Stimulated activated CD8-positive, alpha-beta memory T cell treated with anti-CD3 and anti-CD28 coated beads, Interleukin-12 subunit alpha, Interleukin-12 subunit beta, amount 100 ng/mL, for 1 hour (primary cell): Measurements from ENCODE around the gene SAMM50.

Experiments
- DNase-seq: peaks from one replicate; pipeline ENCODE4 v3.0.0-alpha.2; 2020; ENCODE audit warnings: low read depth

The SAMM50 gene

GRCh38 chr22:44030051-44030701, 74.9 kb downstream of the SAMM50 start:
- DNase-seq: no peak

GRCh38 chr22:44030702-44031082, 75.5 kb downstream of the SAMM50 start:
- DNase-seq: no peak

GRCh38 chr22:44031158-44031952, 76.1 kb downstream of the SAMM50 start:
- no peak for DNase-seq

- DNase-seq: no peak
Measured at GRCh38 chr22:44032126-44032730, 77.0 kb downstream of the SAMM50 start.

- no peak for DNase-seq
Measured at GRCh38 chr22:44033287-44033686, 78.0 kb downstream of the SAMM50 start.

DNA sequence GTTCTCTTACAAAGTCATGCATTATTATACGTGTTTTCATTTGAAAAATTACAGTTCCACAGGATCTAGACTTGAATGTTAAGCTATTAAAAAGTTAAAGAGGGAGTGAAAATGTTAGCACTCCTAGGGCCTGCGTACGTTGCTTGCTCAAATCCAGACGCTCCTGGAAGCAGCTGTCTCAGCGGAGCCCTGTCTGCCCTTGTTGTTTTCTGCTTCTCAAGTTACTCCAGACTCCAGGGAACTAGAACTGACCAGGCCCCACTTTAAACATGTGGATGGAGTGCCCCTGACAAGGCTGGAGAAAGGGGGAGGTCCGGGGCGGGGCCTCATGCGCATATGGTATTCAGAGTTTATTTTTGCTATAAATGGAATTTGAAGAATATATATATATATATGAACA, 78.5 kb downstream of the SAMM50 start:
- no peak for DNase-seq

DNA sequence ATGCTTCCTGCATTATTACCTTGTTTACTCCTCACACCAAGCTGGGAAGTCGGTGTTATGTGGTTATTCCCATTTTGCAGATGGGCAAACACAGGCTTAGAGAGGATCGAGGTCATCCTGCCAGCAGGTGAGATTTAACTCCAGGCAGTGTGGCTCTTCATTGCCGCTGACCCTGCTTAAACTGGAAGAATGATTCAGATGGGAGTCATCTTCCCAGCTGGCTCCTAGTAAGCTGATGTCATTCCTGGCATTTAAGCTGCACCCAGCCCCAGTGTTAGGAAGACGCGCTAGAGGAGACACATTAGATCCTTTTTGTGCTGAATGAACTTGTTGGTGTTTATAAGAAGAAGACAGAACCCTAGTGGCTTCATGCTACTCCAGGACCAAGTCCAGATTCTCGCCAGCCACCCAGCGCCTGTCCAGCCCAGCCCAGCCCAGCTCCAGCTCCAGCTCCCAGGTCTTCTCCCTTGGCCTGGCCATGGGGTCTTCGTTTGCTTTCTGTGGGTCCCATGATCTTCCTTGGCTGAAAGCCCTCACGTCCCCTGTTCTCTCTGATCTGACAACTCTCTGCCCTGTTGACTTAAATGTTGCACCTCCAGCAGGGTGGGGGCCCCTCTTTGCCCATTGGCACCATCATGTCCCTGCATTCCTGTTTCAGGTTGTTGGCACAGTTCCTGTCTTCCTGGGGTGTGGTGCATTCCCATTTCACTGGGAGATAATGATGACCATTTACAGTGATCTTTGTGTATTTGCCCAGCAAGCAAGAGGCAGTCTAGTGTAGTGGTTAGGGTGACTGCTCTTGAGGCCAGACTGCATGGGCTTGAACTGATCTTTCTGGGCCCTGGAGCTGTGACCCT, 82.5 kb downstream of the SAMM50 start:
- no peak for DNase-seq

GRCh38 chr22:44039566-44040171, 84.4 kb downstream of the SAMM50 start:
- no peak for DNase-seq

DNA sequence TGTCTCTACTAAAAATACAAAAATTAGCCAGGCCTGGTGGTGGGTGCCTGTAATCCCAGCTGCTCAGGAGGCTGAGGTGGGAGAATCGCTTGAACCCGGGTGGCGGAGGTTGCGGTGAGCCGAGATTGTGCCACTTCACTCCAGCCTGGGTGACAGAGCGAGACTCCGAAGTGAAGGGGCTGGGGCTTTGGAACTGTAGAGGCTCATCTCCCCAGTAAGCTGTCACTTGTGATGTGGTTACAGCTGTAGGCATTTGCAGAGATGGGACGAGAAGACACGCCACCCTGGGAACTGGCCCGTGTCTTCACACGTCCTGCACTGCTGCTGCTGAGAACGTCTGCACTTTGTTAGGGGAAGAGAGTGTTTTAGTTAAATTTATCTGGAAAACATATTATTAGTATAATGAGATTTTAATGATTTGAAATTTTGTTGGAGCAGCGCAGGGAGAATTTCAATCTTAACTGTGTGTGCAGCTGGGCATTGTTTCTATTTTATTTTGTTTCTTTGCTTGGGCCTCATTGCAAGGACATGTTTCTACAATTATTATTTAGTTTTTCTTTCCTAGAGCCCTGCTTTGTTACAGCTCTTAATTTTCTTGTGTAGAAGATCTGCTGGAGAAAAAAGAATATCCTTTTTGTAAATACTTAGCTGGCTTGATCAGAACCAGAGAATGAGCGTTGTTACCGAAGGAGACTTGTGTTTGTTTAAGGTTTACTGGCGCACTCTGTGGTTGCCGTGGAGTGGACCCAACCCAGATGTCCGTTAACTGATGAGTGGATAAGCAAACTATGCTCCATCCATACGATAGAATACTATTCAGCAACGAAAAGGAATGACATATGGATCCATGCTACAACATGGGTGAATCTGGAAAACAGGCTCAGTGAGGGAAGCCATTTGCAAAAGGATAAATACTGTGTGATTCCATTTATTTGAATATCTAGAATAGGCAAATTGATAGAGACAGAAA, 87.3 kb downstream of the SAMM50 start:
- DNase-seq: no peak

DNA sequence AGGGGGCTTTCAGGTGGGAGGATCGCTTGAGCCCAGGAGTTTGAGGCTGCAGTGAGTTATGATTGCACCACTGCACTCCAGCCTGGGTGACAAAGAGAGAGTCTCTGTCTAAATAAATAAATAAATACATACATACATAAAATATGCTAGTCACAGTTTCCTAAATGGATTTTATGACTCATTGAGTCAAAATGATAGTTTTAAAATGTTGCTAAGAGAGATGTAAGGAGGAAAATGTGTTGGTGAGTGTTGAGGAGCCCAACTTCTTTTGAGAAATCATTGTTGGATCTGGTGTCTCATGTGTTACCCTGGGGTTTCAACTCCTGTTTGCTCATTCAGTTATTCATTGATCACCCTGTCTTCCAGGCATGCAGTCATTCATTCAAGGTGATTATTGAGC, 89.9 kb downstream of the SAMM50 start:
- DNase-seq: no peak
